ENCODE results near the gene TCF7L2. TPM values are rescaled to one million over a fixed set of nuclear protein-coding genes. Genes with fewer than 3 reads are reported as not detected.

Gene TCF7L2
- total and polyA plus RNA-seq, 9 of the 15 experiments (the other 6 are each of a cell fraction or from before 2014, with no cell fraction given), result 0.32 to 2.8 (median 0.92) TPM

GRCh38 chr10:113118882-113119281 is 168.8 kb downstream of the TCF7L2 start:
- Histone ChIP-seq H3K4me3 (no peak overlapping the region), H3K9me1 (ENCODE audit: control insufficient read depth, insufficient read depth, low read length) (no peaks in the 10 kb centered on the region), H3K4me2 (ENCODE audit: insufficient read depth, low read length) (no peak overlapping the region), H3K9ac (ENCODE audit: insufficient read depth in 1 of 2, low read depth in 2 of 2, low read length in 2 of 2) (no peak overlapping the region), H3K27ac (ENCODE audit: extremely low read depth, low read depth, low read length) (no peak overlapping the region), H3K79me2 (ENCODE audit: control insufficient read depth, insufficient read depth, low read length) (no peaks in the 10 kb centered on the region), H2AFZ (ENCODE audit: low read depth, low read length) (no peak overlapping the region), H3K36me3 (ENCODE audit: control insufficient read depth, insufficient read depth, low read length) (no peaks in the 10 kb centered on the region), H4K20me1 (replicated peaks; ENCODE audit: control insufficient read depth, insufficient read depth, low read length) (no peaks in the 10 kb centered on the region), H3K9me3 (replicated peaks; ENCODE audit: control insufficient read depth, insufficient read depth, low read depth, low read length) (no peaks in the 10 kb centered on the region), H3K27me3 (ENCODE audit: control insufficient read depth in 2 of 2, insufficient read depth in 2 of 2, low read length in 2 of 2) (peaks cover 4% of the 10 kb centered on the region in 2 experiments; a peak in 3 of 5 replicates), H3K4me1 (replicated peaks in 1 of 2; ENCODE audit: control insufficient read depth in 2 of 2, insufficient read depth in 2 of 2, low read length in 2 of 2) (no peaks in the 10 kb centered on the region)
- POLR2A ChIA-PET, result no interaction called here
- ATAC-seq, result no peak
- no peak for FAIRE-seq
- WGBS (ENCODE audit: insufficient coverage, low coverage, missing lambda C conversion rate), result 44% methylated on average over 11 of the region's 15 CpGs
- no peak for TF ChIP-seq IRF2 (CRISPR knock-in tag; IDR thresholded peaks at IDR 0.05)
- TF ChIP-seq ZFP30 (CRISPR knock-in tag; IDR thresholded peaks at IDR 0.05; ENCODE audit: borderline replicate concordance), result no peak
- TF ChIP-seq FOXJ2 (tag; IDR thresholded peaks at IDR 0.05), result no peak
- TF ChIP-seq CBX8 (IDR thresholded peaks at IDR 0.05; ENCODE audit: borderline replicate concordance, extremely low read depth, low read depth, low read length, poor library complexity, severe bottlenecking), result peak; percentile 14
- TF ChIP-seq, protein P1, sequence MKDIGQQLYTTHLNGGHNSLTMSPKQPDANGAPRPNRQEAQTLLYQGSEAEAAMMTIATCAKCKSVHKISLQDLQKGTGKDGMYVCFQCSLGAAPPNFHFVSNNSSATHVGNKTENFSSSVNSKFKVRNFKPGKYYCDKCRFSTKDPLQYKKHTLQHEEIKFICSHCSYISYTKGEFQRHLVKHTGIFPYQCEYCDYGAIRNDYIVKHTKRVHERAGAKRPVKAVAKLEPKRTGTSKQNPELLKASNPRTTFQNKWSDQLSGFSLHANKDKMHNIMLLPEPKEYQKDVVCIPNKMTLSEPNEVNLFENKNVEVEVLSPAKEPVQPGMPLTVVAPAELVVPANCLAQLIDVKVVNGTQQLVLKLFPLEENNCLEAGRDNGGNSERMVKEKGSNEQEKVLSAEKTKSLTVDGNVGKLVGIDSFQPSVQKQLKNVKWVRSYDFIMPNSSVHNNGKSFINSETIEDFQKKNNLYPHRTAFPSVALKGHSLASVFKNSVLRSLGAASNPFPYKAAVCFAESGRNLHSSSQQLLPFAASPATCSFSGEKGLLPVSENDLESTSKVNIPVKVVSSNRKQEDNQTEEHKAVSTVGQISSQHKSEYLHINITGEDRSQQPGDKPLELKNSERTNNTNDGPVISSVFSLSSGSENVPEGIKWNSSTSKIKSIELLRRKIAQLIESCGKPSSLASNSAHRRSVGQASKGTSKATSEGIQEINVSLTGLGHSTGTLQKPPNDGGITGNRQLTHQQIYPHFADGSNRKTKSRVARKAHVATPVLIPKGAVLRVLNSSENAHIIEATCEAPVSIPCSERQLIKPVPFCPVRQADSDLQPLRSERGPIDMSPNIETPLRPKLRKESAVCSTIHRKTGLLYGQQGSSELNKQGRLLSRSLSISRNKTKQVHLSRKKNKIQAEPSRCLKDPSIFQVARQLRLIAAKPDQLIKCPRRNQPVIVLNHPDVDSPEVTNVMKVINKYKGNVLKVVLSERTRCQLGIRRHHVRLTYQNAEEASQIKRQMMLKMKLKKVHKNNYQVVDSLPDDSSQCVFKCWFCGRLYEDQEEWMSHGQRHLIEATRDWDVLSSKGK (CRISPR knock-in tag; IDR thresholded peaks at IDR 0.05), result no peak
- no peak for TF ChIP-seq EWSR1 (IDR thresholded peaks at IDR 0.05; ENCODE audit: borderline replicate concordance, low read depth, partially characterized antibody)
- TF ChIP-seq RBM22 (IDR thresholded peaks at IDR 0.05; ENCODE audit: low read depth, low read length, poor library complexity, severe bottlenecking), result no peak
- in situ Hi-C loops (cut with MboI) (no loop called here), intact Hi-C loops (cut with micrococcal nuclease) (loop anchor here (10.0 kb wide), 1 partner anchor 554 kb away; no protein-coding TSS in a partner anchor)
- CTCF ChIA-PET (ENCODE audit: low intra/inter-chr PET ratio), result no interaction called here
- no peak for DNase-seq (ENCODE audit: extremely low read depth in 1 of 4, low spot score in 3 of 4)
- no TSS peak for BruUV-seq (replicated peaks)
